Measurements from ENCODE around the gene CPNE5. TPM values are rescaled to one million over a fixed set of nuclear protein-coding genes. Genes with fewer than 3 reads are reported as not detected.
A peak's percentile ranks its signal among the peaks of the same experiment; 100 is the strongest.

Gene CPNE5
- polyA plus RNA-seq, 1 of the 3 experiments (the other 2 are of a cell fraction): 0.30 TPM

GRCh38 chr6:36826520-36827227, 12.6 kb downstream of the CPNE5 start:
- 86% methylated on average over 13 of the region's 19 CpGs for WGBS (ENCODE audit: low lambda C conversion rate)
- H3K4me1 ChIP-seq (ENCODE audit: control insufficient read depth in 1 of 2, insufficient read depth in 2 of 2, low read depth in 1 of 2, low read length in 1 of 2): peaks cover 10% of the 10 kb centered on the region in 2 experiments; a peak in 2 of 4 replicates
- peaks cover 5% of the 10 kb centered on the region for H3F3A ChIP-seq (replicated peaks; ENCODE audit: insufficient read depth)
- no peaks in the 10 kb centered on the region for H3K36me3 ChIP-seq (replicated peaks in 1 of 2; ENCODE audit: control insufficient read depth in 1 of 2, insufficient read depth in 2 of 2, low read length in 1 of 2)
- no peak for DNase-seq
- POLR2A ChIA-PET: no interaction called here
- CTCF ChIA-PET: interaction anchor here (0.9 kb wide), 1 partner anchor 24 kb away, joined by 4 read pairs; no protein-coding TSS in a partner anchor
- H4K20me1 ChIP-seq (ENCODE audit: insufficient read depth): no peaks in the 10 kb centered on the region
- H3K9ac ChIP-seq: no peak overlapping the region
- H2AFZ ChIP-seq (ENCODE audit: low read depth): no peak overlapping the region
- TF ChIP-seq GABPA (IDR thresholded peaks at IDR 0.05; ENCODE audit: low read depth): no peak
- no peak for TF ChIP-seq CTCF (IDR thresholded peaks at IDR 0.05)
- no peak for TF ChIP-seq RXRA (IDR thresholded peaks at IDR 0.05; ENCODE audit: borderline replicate concordance, low read depth)
- no peak for TF ChIP-seq GATA2 (CRISPR knock-in tag; IDR thresholded peaks at IDR 0.05)
- TF ChIP-seq MAX (IDR thresholded peaks at IDR 0.05; ENCODE audit: low read depth): no peak
- TF ChIP-seq FOXM1 (IDR thresholded peaks at IDR 0.05; ENCODE audit: low read depth): no peak
- TF ChIP-seq USF1 (IDR thresholded peaks at IDR 0.05; ENCODE audit: borderline replicate concordance, low read depth): no peak
- H3K27ac ChIP-seq (ENCODE audit: low read depth in 2 of 2, low read length in 1 of 2): 0 out of 4 replicates have a peak overlapping the region, but pooled peaks of 1 of the 2 experiments have one; percentile 52
- H3K27me3 ChIP-seq (ENCODE audit: insufficient read depth): no peaks in the 10 kb centered on the region
- no peaks in the 10 kb centered on the region for H3K9me3 ChIP-seq
- 0 out of 2 replicates have a peak overlapping the region, but pooled peaks have one; percentile 41 for H3K4me2 ChIP-seq
- no peaks in the 10 kb centered on the region for H3K9me2 ChIP-seq
- no peak overlapping the region for H3K4me3 ChIP-seq (ENCODE audit: low read depth in 2 of 2, low read length in 1 of 2)
- H3K79me2 ChIP-seq (ENCODE audit: insufficient read depth): no peaks in the 10 kb centered on the region

GRCh38 chr6:36825994-36826393, 13.2 kb downstream of the CPNE5 start:
- no peak overlapping the region for H3K9ac ChIP-seq
- H3F3A ChIP-seq (replicated peaks; ENCODE audit: insufficient read depth): peaks cover 7% of the 10 kb centered on the region
- H3K27me3 ChIP-seq (ENCODE audit: insufficient read depth): no peaks in the 10 kb centered on the region
- no peak overlapping the region for H3K4me2 ChIP-seq
- no peak overlapping the region for H3K27ac ChIP-seq (ENCODE audit: low read depth in 2 of 2, low read length in 1 of 2)
- no peaks in the 10 kb centered on the region for H3K9me2 ChIP-seq
- no peaks in the 10 kb centered on the region for H3K79me2 ChIP-seq (ENCODE audit: insufficient read depth)
- 89% methylated on average over 8 of the region's 8 CpGs for WGBS (ENCODE audit: low lambda C conversion rate)
- ChIA-PET POLR2A (no interaction called here), CTCF (interaction anchor here (0.9 to 1.5 kb wide), 2 partner anchors 25 to 67 kb away, joined by 4 read pairs; no protein-coding TSS in a partner anchor)
- H3K36me3 ChIP-seq (replicated peaks in 1 of 2; ENCODE audit: control insufficient read depth in 1 of 2, insufficient read depth in 2 of 2, low read length in 1 of 2): no peaks in the 10 kb centered on the region
- no peaks in the 10 kb centered on the region for H4K20me1 ChIP-seq (ENCODE audit: insufficient read depth)
- H3K4me1 ChIP-seq (ENCODE audit: control insufficient read depth in 1 of 2, insufficient read depth in 2 of 2, low read depth in 1 of 2, low read length in 1 of 2): peaks cover 10% of the 10 kb centered on the region in 2 experiments; a peak in 2 of 4 replicates
- no peaks in the 10 kb centered on the region for H3K9me3 ChIP-seq
- H2AFZ ChIP-seq (ENCODE audit: low read depth): no peak overlapping the region
- no peak overlapping the region for H3K4me3 ChIP-seq (ENCODE audit: low read depth in 2 of 2, low read length in 1 of 2)
- DNase-seq: no peak
- TF ChIP-seq JUND (IDR thresholded peaks at IDR 0.05) (no peak), RFX5 (IDR thresholded peaks at IDR 0.05; ENCODE audit: low read length) (no peak), PBX3 (IDR thresholded peaks at IDR 0.05) (no peak), FOXJ3 (CRISPR knock-in tag; IDR thresholded peaks at IDR 0.05) (no peak), ZBTB33 (IDR thresholded peaks at IDR 0.05; ENCODE audit: borderline replicate concordance, low read depth) (no peak), CHD2 (IDR thresholded peaks at IDR 0.05; ENCODE audit: low read length, partially characterized antibody) (no peak), POLR2AphosphoS5 (IDR thresholded peaks at IDR 0.05; ENCODE audit: low read depth, low read length) (no peak), SIN3A (IDR thresholded peaks at IDR 0.05; ENCODE audit: borderline replicate concordance, low read depth, low read length) (no peak), EP300 (IDR thresholded peaks at IDR 0.05; ENCODE audit: borderline replicate concordance in 1 of 2, low read depth in 1 of 2, low read length in 1 of 2) (no peak), FOSL2 (IDR thresholded peaks at IDR 0.05; ENCODE audit: borderline replicate concordance, low read depth) (no peak), GATA2 (CRISPR knock-in tag; IDR thresholded peaks at IDR 0.05) (no peak), ELF1 (IDR thresholded peaks at IDR 0.05) (no peak), YY1 (IDR thresholded peaks at IDR 0.05; ENCODE audit: low read depth) (no peak), CTCF (IDR thresholded peaks at IDR 0.05) (no peak)
